Measurements from ENCODE around the gene EIF1B. TPM values are rescaled to one million over a fixed set of nuclear protein-coding genes. Genes with fewer than 3 reads are reported as not detected.

Gene EIF1B
- total and polyA plus RNA-seq, 2 of the 13 experiments (the other 11 are each of a cell fraction or from before 2014, with no cell fraction given), result 12.7 to 29.1 TPM

DNA sequence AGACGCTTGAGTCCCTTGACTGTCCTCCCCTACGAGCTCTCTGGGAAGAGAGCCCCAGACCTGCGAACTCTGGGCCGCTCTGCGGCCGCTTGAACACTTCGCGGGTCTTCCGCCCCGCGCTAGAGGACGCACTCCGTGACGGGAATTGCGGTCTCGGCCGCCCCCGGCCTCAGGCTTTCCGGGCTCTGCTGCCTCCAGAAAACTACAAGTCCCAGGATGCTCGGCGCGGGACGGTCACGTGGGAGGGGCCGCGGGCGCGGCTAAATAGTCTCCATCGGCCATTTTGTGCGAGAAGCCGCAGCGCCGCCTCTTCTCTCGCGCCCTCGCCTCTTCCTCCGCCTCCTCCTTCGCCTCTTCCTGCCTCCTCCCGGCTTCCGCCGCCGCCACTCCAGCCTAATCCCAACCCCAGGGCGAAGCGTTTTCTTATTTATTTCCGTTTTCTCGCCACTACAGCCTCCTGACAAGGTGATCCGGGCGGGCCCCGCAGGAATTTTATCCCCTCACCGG is at the start of gene EIF1B (continued):
- TF ChIP-seq, protein P1, sequence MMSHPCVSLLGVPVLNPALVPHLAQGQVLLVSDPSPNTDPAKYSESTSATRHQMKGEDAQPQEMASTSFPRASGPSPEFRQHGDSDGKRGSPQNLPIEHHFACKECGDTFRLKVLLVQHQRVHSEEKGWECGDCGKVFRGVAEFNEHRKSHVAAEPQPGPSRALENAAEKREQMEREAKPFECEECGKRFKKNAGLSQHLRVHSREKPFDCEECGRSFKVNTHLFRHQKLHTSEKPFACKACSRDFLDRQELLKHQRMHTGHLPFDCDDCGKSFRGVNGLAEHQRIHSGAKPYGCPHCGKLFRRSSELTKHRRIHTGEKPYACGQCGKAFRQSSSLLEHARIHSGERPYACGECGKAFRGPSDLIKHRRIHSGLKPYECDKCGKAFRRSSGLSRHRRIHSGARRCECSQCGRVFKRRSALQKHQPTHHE (CRISPR knock-in tag; IDR thresholded peaks at IDR 0.05; ENCODE audit: borderline replicate concordance), result peak; percentile 63; the same call in 1 of the 2 replicates
- TF ChIP-seq ZFP37 (CRISPR knock-in tag; IDR thresholded peaks at IDR 0.05; ENCODE audit: borderline replicate concordance), result 0 out of 2 replicates have a peak, but pooled peaks have one; percentile 32
- no peak for TF ChIP-seq TBL1XR1 (IDR thresholded peaks at IDR 0.05; ENCODE audit: borderline replicate concordance, low read length, partially characterized antibody)
- TF ChIP-seq ZNF75D (CRISPR knock-in tag; IDR thresholded peaks at IDR 0.05; ENCODE audit: borderline replicate concordance), result no peak
- TF ChIP-seq YEATS2 (CRISPR knock-in tag; IDR thresholded peaks at IDR 0.05; ENCODE audit: borderline replicate concordance), result peak; percentile 72; the same call in 1 of the 2 replicates
- TF ChIP-seq ZNF563 (CRISPR knock-in tag; IDR thresholded peaks at IDR 0.05), result no peak; the same call in 1 of the 2 replicates
- no peak for TF ChIP-seq ZNF792 (CRISPR knock-in tag; IDR thresholded peaks at IDR 0.05)
- TF ChIP-seq GTF2F1 (IDR thresholded peaks at IDR 0.05; ENCODE audit: low read length), result no peak; the same call in 1 of the 2 replicates
- 0 out of 2 replicates have a peak, but pooled peaks have one; percentile 12 for TF ChIP-seq NR2F6 (IDR thresholded peaks at IDR 0.05)
- TF ChIP-seq NR2F6 (CRISPR knock-in tag; IDR thresholded peaks at IDR 0.05), result no peak
- TF ChIP-seq JARID2 (CRISPR knock-in tag; IDR thresholded peaks at IDR 0.05; ENCODE audit: insufficient replicate concordance), result no peak
- TF ChIP-seq, protein P2, sequence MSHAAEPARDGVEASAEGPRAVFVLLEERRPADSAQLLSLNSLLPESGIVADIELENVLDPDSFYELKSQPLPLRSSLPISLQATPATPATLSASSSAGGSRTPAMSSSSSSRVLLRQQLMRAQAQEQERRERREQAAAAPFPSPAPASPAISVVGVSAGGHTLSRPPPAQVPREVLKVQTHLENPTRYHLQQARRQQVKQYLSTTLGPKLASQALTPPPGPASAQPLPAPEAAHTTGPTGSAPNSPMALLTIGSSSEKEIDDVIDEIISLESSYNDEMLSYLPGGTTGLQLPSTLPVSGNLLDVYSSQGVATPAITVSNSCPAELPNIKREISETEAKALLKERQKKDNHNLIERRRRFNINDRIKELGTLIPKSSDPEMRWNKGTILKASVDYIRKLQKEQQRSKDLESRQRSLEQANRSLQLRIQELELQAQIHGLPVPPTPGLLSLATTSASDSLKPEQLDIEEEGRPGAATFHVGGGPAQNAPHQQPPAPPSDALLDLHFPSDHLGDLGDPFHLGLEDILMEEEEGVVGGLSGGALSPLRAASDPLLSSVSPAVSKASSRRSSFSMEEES (CRISPR knock-in tag; IDR thresholded peaks at IDR 0.05), result peak; percentile 66; the same call in 1 of the 2 replicates
- no peak for TF ChIP-seq ZNF260 (CRISPR knock-in tag; IDR thresholded peaks at IDR 0.05; ENCODE audit: borderline replicate concordance, low read depth)
- peak; percentile 77; the same call in 1 of the 2 replicates for TF ChIP-seq ZNF350 (CRISPR knock-in tag; IDR thresholded peaks at IDR 0.05; ENCODE audit: borderline replicate concordance, low read depth)
- TF ChIP-seq, protein P3, sequence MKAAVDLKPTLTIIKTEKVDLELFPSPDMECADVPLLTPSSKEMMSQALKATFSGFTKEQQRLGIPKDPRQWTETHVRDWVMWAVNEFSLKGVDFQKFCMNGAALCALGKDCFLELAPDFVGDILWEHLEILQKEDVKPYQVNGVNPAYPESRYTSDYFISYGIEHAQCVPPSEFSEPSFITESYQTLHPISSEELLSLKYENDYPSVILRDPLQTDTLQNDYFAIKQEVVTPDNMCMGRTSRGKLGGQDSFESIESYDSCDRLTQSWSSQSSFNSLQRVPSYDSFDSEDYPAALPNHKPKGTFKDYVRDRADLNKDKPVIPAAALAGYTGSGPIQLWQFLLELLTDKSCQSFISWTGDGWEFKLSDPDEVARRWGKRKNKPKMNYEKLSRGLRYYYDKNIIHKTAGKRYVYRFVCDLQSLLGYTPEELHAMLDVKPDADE (CRISPR knock-in tag; IDR thresholded peaks at IDR 0.05), result no peak
- TF ChIP-seq, protein P4, sequence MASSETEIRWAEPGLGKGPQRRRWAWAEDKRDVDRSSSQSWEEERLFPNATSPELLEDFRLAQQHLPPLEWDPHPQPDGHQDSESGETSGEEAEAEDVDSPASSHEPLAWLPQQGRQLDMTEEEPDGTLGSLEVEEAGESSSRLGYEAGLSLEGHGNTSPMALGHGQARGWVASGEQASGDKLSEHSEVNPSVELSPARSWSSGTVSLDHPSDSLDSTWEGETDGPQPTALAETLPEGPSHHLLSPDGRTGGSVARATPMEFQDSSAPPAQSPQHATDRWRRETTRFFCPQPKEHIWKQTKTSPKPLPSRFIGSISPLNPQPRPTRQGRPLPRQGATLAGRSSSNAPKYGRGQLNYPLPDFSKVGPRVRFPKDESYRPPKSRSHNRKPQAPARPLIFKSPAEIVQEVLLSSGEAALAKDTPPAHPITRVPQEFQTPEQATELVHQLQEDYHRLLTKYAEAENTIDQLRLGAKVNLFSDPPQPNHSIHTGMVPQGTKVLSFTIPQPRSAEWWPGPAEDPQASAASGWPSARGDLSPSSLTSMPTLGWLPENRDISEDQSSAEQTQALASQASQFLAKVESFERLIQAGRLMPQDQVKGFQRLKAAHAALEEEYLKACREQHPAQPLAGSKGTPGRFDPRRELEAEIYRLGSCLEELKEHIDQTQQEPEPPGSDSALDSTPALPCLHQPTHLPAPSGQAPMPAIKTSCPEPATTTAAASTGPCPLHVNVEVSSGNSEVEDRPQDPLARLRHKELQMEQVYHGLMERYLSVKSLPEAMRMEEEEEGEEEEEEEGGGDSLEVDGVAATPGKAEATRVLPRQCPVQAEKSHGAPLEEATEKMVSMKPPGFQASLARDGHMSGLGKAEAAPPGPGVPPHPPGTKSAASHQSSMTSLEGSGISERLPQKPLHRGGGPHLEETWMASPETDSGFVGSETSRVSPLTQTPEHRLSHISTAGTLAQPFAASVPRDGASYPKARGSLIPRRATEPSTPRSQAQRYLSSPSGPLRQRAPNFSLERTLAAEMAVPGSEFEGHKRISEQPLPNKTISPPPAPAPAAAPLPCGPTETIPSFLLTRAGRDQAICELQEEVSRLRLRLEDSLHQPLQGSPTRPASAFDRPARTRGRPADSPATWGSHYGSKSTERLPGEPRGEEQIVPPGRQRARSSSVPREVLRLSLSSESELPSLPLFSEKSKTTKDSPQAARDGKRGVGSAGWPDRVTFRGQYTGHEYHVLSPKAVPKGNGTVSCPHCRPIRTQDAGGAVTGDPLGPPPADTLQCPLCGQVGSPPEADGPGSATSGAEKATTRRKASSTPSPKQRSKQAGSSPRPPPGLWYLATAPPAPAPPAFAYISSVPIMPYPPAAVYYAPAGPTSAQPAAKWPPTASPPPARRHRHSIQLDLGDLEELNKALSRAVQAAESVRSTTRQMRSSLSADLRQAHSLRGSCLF (CRISPR knock-in tag; IDR thresholded peaks at IDR 0.05; ENCODE audit: borderline replicate concordance), result no peak
- TF ChIP-seq MLLT10 (CRISPR knock-in tag; IDR thresholded peaks at IDR 0.05), result no peak
- TF ChIP-seq, protein P5, sequence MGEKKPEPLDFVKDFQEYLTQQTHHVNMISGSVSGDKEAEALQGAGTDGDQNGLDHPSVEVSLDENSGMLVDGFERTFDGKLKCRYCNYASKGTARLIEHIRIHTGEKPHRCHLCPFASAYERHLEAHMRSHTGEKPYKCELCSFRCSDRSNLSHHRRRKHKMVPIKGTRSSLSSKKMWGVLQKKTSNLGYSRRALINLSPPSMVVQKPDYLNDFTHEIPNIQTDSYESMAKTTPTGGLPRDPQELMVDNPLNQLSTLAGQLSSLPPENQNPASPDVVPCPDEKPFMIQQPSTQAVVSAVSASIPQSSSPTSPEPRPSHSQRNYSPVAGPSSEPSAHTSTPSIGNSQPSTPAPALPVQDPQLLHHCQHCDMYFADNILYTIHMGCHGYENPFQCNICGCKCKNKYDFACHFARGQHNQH (CRISPR knock-in tag; IDR thresholded peaks at IDR 0.05), result peak; percentile 89
- peak; percentile 86; the same call in 1 of the 2 replicates for TF ChIP-seq ZNF703 (CRISPR knock-in tag; IDR thresholded peaks at IDR 0.05; ENCODE audit: borderline replicate concordance)
- TF ChIP-seq NFATC3 (CRISPR knock-in tag; IDR thresholded peaks at IDR 0.05), result no peak
- no peak for TF ChIP-seq KLF9 (CRISPR knock-in tag; IDR thresholded peaks at IDR 0.05; ENCODE audit: low read depth)

Data from HepG2 (cell line).